Central memory CD4-positive, alpha-beta T cell (primary cell): Measurements from ENCODE around the gene SHCBP1.
"Not testable (repeated sequence)": the region's sequence is repeated elsewhere in the genome, so short reads cannot be mapped to it uniquely, and the experiment has no call there.

Source experiments
- DNase-seq: peaks from one replicate; pipeline ENCODE4 v3.0.0; 2022
- total RNA-seq, 3 experiments: gene quantifications; one replicate each; lab custom pipeline; 2026; lab: John Stamatoyannopoulos, UW

SHCBP1 gene
- total RNA-seq: 0.54 to 11.0 (median 2.1) reads per million in 3 experiments

- peak; percentile 56 for DNase-seq
Observed at GRCh38 chr16:46621006-46621933, at the start of gene SHCBP1. Gene SHCBP1, minus strand, starts transcription at chr16:46621379. Its CDS starts 20 bp downstream, at chr16:46621359.

DNA sequence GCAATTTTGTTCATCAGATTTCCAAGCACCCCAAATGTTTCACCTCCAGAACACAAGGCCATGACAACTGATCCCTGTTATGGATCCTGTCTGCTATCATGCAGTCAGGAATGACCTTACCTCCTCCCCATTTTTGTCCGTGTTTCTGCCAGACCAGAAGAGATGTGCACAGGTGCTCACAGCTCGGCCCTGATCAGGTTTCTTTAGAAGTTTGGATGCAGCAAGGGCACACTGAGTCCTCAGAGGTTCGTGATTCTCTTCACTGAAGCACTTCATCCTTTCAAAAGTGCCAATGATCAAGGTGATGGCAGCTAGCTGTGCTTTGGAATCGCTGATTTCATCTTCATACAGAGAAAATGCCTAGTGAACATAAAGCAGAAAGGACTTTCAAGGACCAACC is 40.9 kb upstream of the SHCBP1 start:
- DNase-seq: no peak

DNA sequence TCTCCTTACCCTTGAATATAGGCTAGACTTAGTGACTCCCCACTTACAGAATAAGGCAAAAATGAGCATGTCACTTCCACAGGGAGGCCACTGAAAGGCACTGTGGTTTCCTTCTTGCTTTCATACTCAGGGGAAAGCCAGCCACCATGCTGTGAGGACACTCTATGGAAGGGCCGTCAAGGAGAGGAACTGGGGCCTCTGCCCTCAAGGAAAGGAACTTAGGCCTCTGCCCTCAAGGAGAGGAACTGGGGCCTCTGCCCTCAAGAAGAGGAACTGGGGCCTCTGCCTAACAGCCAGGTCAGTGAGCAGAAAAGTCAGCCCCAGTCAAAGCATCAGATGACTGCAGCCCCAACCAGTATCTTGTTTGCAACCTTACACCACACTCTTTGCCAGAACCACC is 37.7 kb upstream of the SHCBP1 start:
- DNase-seq: no peak

- DNase-seq: no peak
Observed at GRCh38 chr16:46651305-46651704, 30.1 kb upstream of the SHCBP1 start.

DNA sequence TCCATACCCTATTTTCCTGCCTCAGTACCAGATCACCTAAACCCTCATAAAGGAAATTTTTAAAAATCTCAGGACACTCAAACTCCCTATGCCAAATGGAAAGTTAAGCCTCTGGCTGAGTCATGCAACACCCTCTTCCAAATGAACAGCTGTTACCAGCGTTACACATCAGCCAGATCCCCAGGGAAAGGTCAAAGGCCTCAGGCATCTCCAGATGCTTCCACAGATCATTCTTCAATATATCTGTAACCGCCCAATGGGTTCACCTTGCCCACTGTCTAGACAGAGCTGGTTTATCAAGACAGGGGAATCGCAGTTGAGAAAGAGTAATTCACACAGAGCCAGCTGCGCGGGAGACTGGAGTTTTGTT is 29.1 kb upstream of the SHCBP1 start:
- DNase-seq: no peak

DNA sequence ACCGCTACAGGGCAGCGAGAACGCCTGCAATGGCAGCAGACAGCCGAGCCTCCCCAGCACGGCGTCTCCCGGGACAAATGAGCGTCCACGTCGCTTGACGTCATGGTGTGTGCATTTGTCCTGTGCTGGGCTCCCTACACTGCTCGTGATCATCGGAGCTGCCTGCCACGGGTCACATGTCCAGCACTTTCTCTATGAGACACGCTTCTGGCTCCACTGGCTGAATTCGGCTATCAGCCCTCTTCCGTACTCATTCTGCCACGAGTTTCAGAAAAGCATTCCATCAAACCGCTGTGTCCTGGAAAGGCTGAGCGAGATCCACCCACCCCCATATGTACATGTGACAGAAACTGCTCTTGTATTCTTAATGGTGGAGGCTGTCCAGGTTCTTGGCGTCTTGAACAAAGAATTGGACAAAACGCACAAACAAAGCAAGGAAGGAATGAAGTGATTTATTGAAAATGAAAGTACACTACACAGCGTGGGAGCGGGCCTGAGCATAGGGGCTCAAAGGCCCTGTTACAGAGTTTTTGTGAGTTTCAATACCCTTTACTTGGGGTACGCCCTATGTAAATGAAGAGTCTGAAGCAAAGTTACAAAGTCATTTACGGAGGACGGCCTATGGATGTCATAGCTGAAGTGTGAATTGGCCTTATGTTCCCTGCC is 28.5 kb upstream of the SHCBP1 start:
- no peak for DNase-seq

DNA sequence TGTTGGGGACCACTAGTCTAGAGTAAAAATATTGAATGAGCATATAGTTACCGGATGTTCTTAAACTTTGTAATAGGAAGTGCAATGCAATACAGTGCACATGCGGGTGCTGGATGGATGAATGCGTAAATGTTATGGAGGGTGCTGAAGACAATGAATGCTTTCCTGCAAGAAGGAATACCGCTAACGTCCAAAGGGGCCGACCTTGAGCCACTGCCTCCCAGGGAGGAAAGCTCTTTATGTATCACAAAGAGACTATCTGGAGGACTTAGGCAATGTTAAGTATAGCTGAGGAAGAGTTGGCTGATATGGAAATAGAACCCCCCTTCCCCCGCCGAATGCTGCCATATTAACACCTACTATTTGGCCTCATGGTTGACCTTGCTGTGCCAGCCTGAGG is 27.5 kb upstream of the SHCBP1 start:
- DNase-seq: no peak

GRCh38 chr16:46638947-46639925 is 18.1 kb upstream of the SHCBP1 start:
- DNase-seq: no peak

DNA sequence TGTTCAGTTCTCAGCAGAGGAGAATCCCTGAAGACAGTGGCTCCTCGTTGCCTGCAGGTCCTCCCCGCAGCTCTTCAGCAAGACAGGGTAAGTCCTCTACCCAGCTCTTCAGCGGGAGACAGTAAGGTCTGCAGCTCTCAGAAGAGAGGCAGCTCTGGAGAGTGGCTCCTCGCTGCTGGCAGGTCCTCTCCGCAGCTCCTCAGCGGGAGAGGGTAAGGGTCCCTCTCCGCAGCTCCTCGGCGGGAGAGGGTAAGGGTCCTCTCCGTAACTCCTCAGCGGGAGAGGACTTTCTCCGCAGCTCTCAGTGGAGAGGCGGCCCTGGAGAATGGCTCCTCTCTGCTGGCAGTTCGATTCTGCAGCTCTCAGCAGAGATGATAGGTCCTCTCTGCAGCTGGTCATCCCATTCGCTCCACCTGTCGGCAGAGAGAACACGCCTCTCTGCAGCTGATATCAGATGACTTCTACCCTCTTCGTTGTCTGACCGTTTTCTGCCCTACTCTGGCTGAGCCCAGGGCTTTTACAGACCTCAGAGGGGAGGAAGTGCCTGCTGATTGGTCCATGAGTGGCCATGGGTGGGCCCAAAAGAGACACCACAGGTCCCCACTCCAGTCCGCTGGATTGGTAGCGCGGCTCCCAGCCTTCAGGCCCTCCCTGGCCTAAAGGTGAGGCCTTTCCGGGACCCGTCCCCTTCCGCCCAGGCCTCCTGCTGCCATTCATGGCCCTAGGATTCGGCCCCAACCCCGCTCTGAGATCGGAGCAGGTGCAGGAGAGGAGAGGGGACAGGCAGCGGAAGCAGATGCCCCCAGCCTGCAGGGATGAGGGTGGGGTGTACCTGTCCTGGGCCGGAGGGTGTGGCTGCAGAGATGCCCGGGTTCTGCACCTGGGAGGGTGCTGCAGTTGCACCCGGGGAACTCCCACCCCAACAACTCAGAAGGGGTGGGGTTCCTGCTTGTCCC is 11.9 kb upstream of the SHCBP1 start:
- DNase-seq: no peak

- no peak for DNase-seq
Observed at GRCh38 chr16:46629331-46630219, 8.4 kb upstream of the SHCBP1 start.

GRCh38 chr16:46627746-46628145 is 6.6 kb upstream of the SHCBP1 start:
- DNase-seq: no peak

DNA sequence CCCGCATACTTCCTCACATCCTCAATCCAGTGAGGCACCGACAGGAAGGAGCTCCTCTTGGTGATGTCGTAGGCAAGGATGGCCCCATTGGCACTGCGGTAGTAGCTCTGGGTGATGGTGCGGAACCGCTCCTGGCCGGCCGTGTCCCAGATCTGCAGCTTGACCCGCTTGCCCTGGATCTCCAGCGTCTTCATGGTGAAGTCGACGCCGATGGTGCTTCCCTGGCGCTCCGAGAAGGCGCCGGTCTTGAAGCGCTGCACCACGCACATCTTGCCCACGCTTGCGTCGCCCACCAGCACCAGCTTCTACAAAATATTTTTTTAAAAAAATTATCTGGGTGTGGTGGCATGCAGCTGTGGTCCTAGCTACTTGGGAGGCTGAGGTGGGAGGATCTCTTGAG is 5.5 kb upstream of the SHCBP1 start:
- not testable (repeated sequence) for DNase-seq

DNA sequence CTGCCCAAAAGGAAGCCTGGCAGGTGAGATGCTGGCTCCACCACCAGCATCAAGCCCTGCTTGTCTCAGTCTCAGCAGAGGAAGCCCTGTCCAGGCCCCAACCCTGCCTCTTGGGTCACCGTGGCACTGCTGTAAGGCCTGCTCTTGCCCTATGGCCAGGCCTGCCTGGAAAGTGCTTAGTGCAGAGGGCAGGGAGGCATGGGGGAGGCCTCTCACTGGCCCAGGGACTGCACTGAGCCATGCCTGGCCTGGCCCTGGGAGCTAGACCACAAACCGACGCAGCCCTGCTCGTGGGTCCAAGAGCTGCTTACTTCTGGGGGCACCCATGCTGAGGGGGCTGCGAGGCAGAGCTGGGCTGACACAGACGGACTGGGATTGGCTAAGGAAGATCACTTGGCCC is 3.7 kb upstream of the SHCBP1 start:
- DNase-seq: not testable (repeated sequence)

- not testable (repeated sequence) for DNase-seq
Observed at GRCh38 chr16:46623707-46624106, 2.5 kb upstream of the SHCBP1 start.

- DNase-seq: not testable (repeated sequence)
Observed at GRCh38 chr16:46623246-46623645, 2.1 kb upstream of the SHCBP1 start.

- no peak for DNase-seq
Observed at GRCh38 chr16:46621934-46622676, 926 bp upstream of the SHCBP1 start.

DNA sequence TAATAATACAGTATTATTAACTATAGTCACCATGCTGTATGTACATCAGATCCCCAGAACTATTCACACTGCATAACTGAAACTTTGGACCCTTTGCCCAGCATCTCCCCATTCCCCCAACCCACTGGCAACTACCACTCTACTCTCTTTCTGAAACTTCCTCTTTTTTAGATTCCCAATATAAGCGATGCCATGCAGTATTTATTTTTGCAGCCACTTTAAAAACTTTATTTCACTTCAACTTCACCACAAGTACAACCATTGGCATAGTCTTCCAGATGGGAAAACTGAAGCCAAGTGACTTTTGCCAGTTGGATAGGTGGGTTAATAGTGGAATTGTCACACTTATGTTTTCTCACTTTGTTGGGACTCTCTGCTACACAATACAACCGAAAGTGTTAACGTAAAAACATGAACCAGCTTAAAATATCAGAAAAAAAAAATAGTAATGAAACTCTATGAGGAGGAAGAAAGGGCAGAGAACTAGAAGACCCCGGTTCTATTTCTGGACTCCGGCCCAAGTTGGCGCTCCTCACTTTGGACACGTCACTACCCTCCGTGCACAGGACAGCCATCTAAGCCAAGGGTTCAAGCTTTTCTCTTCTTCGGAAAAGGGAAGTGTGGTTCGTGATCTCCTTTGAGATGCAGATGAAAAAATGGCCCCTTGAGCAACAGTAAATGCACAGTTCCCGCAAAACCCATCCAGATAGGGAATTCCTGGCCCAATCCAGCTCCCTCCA is 743 bp downstream of the SHCBP1 start:
- no peak for DNase-seq

GRCh38 chr16:46618516-46618915 is 2.7 kb downstream of the SHCBP1 start:
- no peak for DNase-seq

DNA sequence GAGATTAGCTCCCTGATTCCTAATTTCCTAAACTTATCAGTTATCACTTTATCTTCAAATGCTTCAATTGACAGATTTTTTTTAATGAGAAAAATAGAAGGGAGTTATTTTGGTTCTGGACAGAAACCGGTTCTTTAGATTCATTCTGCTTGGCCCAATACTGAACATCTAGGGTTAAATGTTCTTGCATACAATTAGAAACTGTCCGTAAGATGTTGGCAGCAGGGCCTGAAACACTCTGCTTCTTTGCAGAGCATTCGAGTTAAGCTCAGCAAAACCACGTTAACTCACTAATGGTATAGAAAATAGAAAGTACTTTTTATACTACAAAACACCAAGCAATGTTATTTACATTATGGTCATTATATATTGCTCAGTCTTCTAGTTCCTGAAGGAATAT is 7.2 kb downstream of the SHCBP1 start:
- no peak for DNase-seq
